ENCODE data around the gene PDE7B.

DNA sequence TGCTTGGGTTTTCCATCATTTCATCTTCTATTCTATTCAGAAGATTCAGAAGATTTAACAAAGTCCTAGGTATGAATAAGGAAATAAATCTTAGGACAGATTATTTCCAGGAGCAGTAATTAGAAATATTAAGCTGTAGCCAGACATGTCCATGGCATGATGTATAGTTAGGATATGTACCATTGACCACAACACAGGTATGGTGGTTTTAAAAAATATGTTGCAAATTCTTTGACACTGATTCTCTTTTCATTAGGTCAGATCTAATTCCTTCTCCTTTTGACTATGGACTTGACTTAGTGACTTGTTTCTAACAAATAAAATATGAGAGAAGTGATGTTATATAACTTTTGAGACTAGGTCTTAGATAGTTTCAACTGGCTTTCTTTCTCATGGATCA lies 23.5 kb upstream of the PDE7B start:
- TF ChIP-seq, protein P1, sequence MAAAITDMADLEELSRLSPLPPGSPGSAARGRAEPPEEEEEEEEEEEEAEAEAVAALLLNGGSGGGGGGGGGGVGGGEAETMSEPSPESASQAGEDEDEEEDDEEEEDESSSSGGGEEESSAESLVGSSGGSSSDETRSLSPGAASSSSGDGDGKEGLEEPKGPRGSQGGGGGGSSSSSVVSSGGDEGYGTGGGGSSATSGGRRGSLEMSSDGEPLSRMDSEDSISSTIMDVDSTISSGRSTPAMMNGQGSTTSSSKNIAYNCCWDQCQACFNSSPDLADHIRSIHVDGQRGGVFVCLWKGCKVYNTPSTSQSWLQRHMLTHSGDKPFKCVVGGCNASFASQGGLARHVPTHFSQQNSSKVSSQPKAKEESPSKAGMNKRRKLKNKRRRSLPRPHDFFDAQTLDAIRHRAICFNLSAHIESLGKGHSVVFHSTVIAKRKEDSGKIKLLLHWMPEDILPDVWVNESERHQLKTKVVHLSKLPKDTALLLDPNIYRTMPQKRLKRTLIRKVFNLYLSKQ (tag by site-specific recombination; IDR thresholded peaks at IDR 0.05; ENCODE audit: borderline replicate concordance), result no peak
- TF ChIP-seq ZFP37 (tag by site-specific recombination; IDR thresholded peaks at IDR 0.05), result no peak
- TF ChIP-seq CTCF (tag by site-specific recombination; IDR thresholded peaks at IDR 0.05), result no peak
- no peak for TF ChIP-seq ZNF184 (tag by site-specific recombination; IDR thresholded peaks at IDR 0.05)
- TF ChIP-seq, protein P2, sequence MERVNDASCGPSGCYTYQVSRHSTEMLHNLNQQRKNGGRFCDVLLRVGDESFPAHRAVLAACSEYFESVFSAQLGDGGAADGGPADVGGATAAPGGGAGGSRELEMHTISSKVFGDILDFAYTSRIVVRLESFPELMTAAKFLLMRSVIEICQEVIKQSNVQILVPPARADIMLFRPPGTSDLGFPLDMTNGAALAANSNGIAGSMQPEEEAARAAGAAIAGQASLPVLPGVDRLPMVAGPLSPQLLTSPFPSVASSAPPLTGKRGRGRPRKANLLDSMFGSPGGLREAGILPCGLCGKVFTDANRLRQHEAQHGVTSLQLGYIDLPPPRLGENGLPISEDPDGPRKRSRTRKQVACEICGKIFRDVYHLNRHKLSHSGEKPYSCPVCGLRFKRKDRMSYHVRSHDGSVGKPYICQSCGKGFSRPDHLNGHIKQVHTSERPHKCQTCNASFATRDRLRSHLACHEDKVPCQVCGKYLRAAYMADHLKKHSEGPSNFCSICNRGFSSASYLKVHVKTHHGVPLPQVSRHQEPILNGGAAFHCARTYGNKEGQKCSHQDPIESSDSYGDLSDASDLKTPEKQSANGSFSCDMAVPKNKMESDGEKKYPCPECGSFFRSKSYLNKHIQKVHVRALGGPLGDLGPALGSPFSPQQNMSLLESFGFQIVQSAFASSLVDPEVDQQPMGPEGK (tag by site-specific recombination; IDR thresholded peaks at IDR 0.05), result no peak
- no peak for TF ChIP-seq HOXD13 (CRISPR knock-in tag; IDR thresholded peaks at IDR 0.05; ENCODE audit: borderline replicate concordance)
- no peak for TF ChIP-seq ZNF747 (tag by site-specific recombination; IDR thresholded peaks at IDR 0.05)
- no peak for TF ChIP-seq KLF1 (tag by site-specific recombination; IDR thresholded peaks at IDR 0.05)
- TF ChIP-seq ZNF776 (tag by site-specific recombination; IDR thresholded peaks at IDR 0.05; ENCODE audit: borderline replicate concordance), result no peak
- TF ChIP-seq, protein P3, sequence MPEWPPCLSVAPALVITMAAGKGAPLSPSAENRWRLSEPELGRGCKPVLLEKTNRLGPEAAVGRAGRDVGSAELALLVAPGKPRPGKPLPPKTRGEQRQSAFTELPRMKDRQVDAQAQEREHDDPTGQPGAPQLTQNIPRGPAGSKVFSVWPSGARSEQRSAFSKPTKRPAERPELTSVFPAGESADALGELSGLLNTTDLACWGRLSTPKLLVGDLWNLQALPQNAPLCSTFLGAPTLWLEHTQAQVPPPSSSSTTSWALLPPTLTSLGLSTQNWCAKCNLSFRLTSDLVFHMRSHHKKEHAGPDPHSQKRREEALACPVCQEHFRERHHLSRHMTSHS (tag by site-specific recombination; IDR thresholded peaks at IDR 0.05), result no peak

Measured in HEK293 (cell line).